CD14-positive monocyte (primary cell): ENCODE measurements around the gene CFAP20DC. TPM values are rescaled to one million over a fixed set of nuclear protein-coding genes. Genes with fewer than 3 reads are reported as not detected.
"Not testable (repeated sequence)": the region's sequence is repeated elsewhere in the genome, so short reads cannot be mapped to it uniquely, and the experiment has no call there.

ENCODE experiments used
- DNase-seq, 3 donors: peaks; one replicate each; pipeline ENCODE4 v3.0.0-alpha.2; 2011 to 2022
- H2AFZ ChIP-seq: 2 replicates; pipeline ENCODE4 v1.6.0; 2012; ENCODE audit warnings: mild to moderate bottlenecking, low read depth, low read length, inconsistent platforms; ENCODE audit not compliant: insufficient read depth, poor library complexity, severe bottlenecking
- H3K27ac ChIP-seq, 2 donors: 1 replicate in 1 of 2; 2 replicates in 1 of 2; pipeline ENCODE4 v1.5.1; 2012 to 2013; ENCODE audit warnings: low read length in 2 of 2, control low read depth in 1 of 2, inconsistent platforms in 1 of 2, low read depth in 1 of 2, mild to moderate bottlenecking in 1 of 2
- H3K27me3 ChIP-seq, 2 donors: one replicate each; pipeline versions ENCODE4 v1.6.0 to v1.6.1; 2011 to 2013; ENCODE audit warnings: low read length in 2 of 2; ENCODE audit not compliant: control insufficient read depth in 2 of 2, insufficient read depth in 2 of 2
- H3K36me3 ChIP-seq, 2 donors: replicated peaks in 1 of 2; 1 replicate in 1 of 2; 2 replicates in 1 of 2; pipeline versions ENCODE4 v1.5.1 to v1.6.1; 2012 to 2013; ENCODE audit warnings: low read length in 2 of 2, control low read depth in 1 of 2, inconsistent platforms in 1 of 2, mild to moderate bottlenecking in 1 of 2; ENCODE audit not compliant: insufficient read depth in 2 of 2, control insufficient read depth in 1 of 2
- H3K4me1 ChIP-seq, 2 donors: 1 replicate in 1 of 2; 2 replicates in 1 of 2; pipeline versions ENCODE4 v1.5.1 to v1.6.1; 2012 to 2013; ENCODE audit warnings: low read length in 2 of 2, control low read depth in 1 of 2, inconsistent platforms in 1 of 2, mild to moderate bottlenecking in 1 of 2, moderate library complexity in 1 of 2; ENCODE audit not compliant: insufficient read depth in 2 of 2, control insufficient read depth in 1 of 2
- H3K4me2 ChIP-seq: replicated peaks from 2 replicates; pipeline ENCODE3; 2012; ENCODE audit warnings: low read length, moderate library complexity, mild to moderate bottlenecking; ENCODE audit not compliant: poor library complexity, severe bottlenecking; ENCODE audit errors: extremely low read depth
- H3K4me3 ChIP-seq, 3 experiments: fragments of 200-600 bp in 1 of 3; sonication (generic) in 1 of 3; replicated peaks in 1 of 3; 1 replicate in 2 of 3; 2 replicates in 1 of 3; pipeline ENCODE4 v1.5.1; 2011 to 2013; ENCODE audit warnings: low read length in 3 of 3, mild to moderate bottlenecking in 3 of 3, control low read depth in 2 of 3, low read depth in 2 of 3, inconsistent platforms in 1 of 3, moderate library complexity in 1 of 3
- H3K79me2 ChIP-seq: 2 replicates; pipeline ENCODE4 v1.6.0; 2012; ENCODE audit warnings: mild to moderate bottlenecking, control low read depth, inconsistent platforms, low read length, moderate library complexity; ENCODE audit not compliant: insufficient read depth
- H3K9ac ChIP-seq: 2 replicates; pipeline ENCODE4 v1.6.0; 2017; ENCODE audit warnings: low read length, mild to moderate bottlenecking; ENCODE audit not compliant: insufficient read depth, poor library complexity, severe bottlenecking
- H3K9me3 ChIP-seq, 2 donors: replicated peaks in 1 of 2; 1 replicate in 1 of 2; 2 replicates in 1 of 2; pipeline versions ENCODE4 v1.5.1 to v1.6.1; 2012 to 2013; ENCODE audit warnings: low read length in 2 of 2, control low read depth in 1 of 2; ENCODE audit not compliant: control insufficient read depth in 1 of 2, insufficient read depth in 1 of 2
- H4K20me1 ChIP-seq: 2 replicates; pipeline ENCODE4 v1.6.0; 2012; ENCODE audit warnings: mild to moderate bottlenecking, low read length, control low read depth, moderate library complexity; ENCODE audit not compliant: insufficient read depth
- H3K27ac Mint-ChIP-seq, 7 donors: one replicate each; pipeline ENCODE4 v1.8.0; 2020; ENCODE audit warnings: mild to moderate bottlenecking in 7 of 7, mixed read lengths in 7 of 7, moderate library complexity in 6 of 7, inconsistent platforms in 2 of 7
- H3K27me3 Mint-ChIP-seq, 3 donors: one replicate each; pipeline ENCODE4 v1.8.0; 2021 to 2022; ENCODE audit warnings: low read depth in 3 of 3, mild to moderate bottlenecking in 3 of 3, mixed read lengths in 3 of 3, moderate library complexity in 3 of 3, inconsistent platforms in 1 of 3
- H3K36me3 Mint-ChIP-seq, 2 donors: one replicate each; pipeline ENCODE4 v1.8.0; 2020; ENCODE audit warnings: mixed read lengths in 2 of 2, inconsistent platforms in 1 of 2, mild to moderate bottlenecking in 1 of 2
- H3K4me1 Mint-ChIP-seq: one replicate; pipeline ENCODE4 v1.8.0; 2020; ENCODE audit warnings: mild to moderate bottlenecking, mixed read lengths
- H3K4me3 Mint-ChIP-seq, 2 donors: one replicate each; pipeline ENCODE4 v1.8.0; 2020; ENCODE audit warnings: mild to moderate bottlenecking in 2 of 2, mixed read lengths in 2 of 2, moderate library complexity in 1 of 2
- H3K9me3 Mint-ChIP-seq, 7 donors: one replicate each; pipeline ENCODE4 v1.8.0; 2020 to 2022; ENCODE audit warnings: mixed read lengths in 7 of 7, mild to moderate bottlenecking in 6 of 7, moderate library complexity in 6 of 7, inconsistent platforms in 2 of 7
- CTCF ChIP-seq: fragments of 200-600 bp; IDR thresholded peaks from one replicate; pipeline ENCODE4 v1.8.0; 2022; ENCODE audit warnings: antibody characterized with exemption, mild to moderate bottlenecking
- WGBS: methylation state at CpG from one replicate; pipeline ENCODE4 v1.1.5; 2013; ENCODE audit warnings: missing lambda C conversion rate; ENCODE audit not compliant: insufficient coverage; 5-methylcytosine and 5-hydroxymethylcytosine counted together
- intact Hi-C, 2 donors: fragments of 100-400 bp; cut with micrococcal nuclease; formaldehyde crosslinking; loops; one replicate each; pipeline versions ENCODE4 v1.15.0 to v1.15.1; 2023
- polyA plus RNA-seq, 3 donors: library from polyadenylated mRNA; depleted of rRNA in 1 of 3; unstranded in 2 of 3; stranded (reverse) in 1 of 3; fragments of 300-500 nt in 2 of 3; fragments of >200 nt in 1 of 3; fragmentation: Illumina TruSeq in 2 of 3; gene quantifications; 1 replicate in 2 of 3; 2 replicates in 1 of 3; pipeline ENCODE4 v1.2.3, GENCODE V29; 2012 to 2021

The CFAP20DC gene
- polyA plus RNA-seq, 3 donors: not detected

GRCh38 chr3:58898513-58898912 is 151.3 kb downstream of the CFAP20DC start:
- Histone ChIP-seq H3K4me1 (peaks cover 10 to 11% of the 10 kb centered on the region in 2 donors), H3K36me3 (no peaks in the 10 kb centered on the region), H3K4me3 (no peak overlapping the region), H3K27ac (no peak overlapping the region), H3K9me3 (peaks cover 4 to 8% of the 10 kb centered on the region in 2 donors), H2AFZ (no peak overlapping the region), H3K27me3 (no peaks in the 10 kb centered on the region), H3K4me2 (no peak overlapping the region), H3K9ac (no peak overlapping the region), H3K79me2 (no peaks in the 10 kb centered on the region), H4K20me1 (no peaks in the 10 kb centered on the region)
- intact Hi-C loops: no loop called here
- WGBS: no CpG with 5 or more reads among the region's 2 CpGs
- peaks cover 10 to 22% (median 13%) of the 10 kb centered on the region in 7 donors for H3K9me3 Mint-ChIP-seq
- H3K4me1 Mint-ChIP-seq: peaks cover 14% of the 10 kb centered on the region
- H3K27me3 Mint-ChIP-seq: peaks cover 0 to 3% (median 0%) of the 10 kb centered on the region in 3 donors
- TF ChIP-seq CTCF: no peak
- DNase-seq: no peak
- no peak overlapping the region for H3K4me3 Mint-ChIP-seq
- H3K27ac Mint-ChIP-seq: no peak overlapping the region
- no peaks in the 10 kb centered on the region for H3K36me3 Mint-ChIP-seq

GRCh38 chr3:58897646-58898045 is 152.2 kb downstream of the CFAP20DC start:
- no peak overlapping the region for H3K4me3 Mint-ChIP-seq
- H3K4me2 ChIP-seq: no peak overlapping the region
- intact Hi-C loops: no loop called here

GRCh38 chr3:58895678-58896077 is 154.1 kb downstream of the CFAP20DC start:
- H3K36me3 ChIP-seq, H3K27ac ChIP-seq, H4K20me1 ChIP-seq, H3K27me3 ChIP-seq, H3K9ac ChIP-seq, H2AFZ ChIP-seq, H3K4me3 ChIP-seq, intact Hi-C loops, DNase-seq, H3K9me3 ChIP-seq, H3K4me2 ChIP-seq, H3K36me3 Mint-ChIP-seq, H3K27me3 Mint-ChIP-seq, H3K79me2 ChIP-seq, H3K27ac Mint-ChIP-seq, H3K4me3 Mint-ChIP-seq: not testable (repeated sequence)
- WGBS: 100% methylated on average over 1 of the region's 5 CpGs
- peaks cover 10 to 18% (median 16%) of the 10 kb centered on the region in 7 donors for H3K9me3 Mint-ChIP-seq
- H3K4me1 Mint-ChIP-seq: peaks cover 14% of the 10 kb centered on the region
- peaks cover 10 to 11% of the 10 kb centered on the region in 2 donors for H3K4me1 ChIP-seq

More at GRCh38 chr3:58897646-58898045, 152.2 kb downstream of the CFAP20DC start:
- Mint-ChIP-seq H3K36me3 (no peaks in the 10 kb centered on the region), H3K27ac (no peak overlapping the region), H3K9me3 (peaks cover 8 to 18% (median 10%) of the 10 kb centered on the region in 7 donors), H3K4me1 (peaks cover 14% of the 10 kb centered on the region), H3K27me3 (peaks cover 0 to 2% (median 0%) of the 10 kb centered on the region in 3 donors)
- Histone ChIP-seq H3K4me1 (peaks cover 10 to 11% of the 10 kb centered on the region in 2 donors), H3K9me3 (peaks cover 0 to 8% of the 10 kb centered on the region in 2 donors), H4K20me1 (no peaks in the 10 kb centered on the region), H3K9ac (no peak overlapping the region), H2AFZ (no peak overlapping the region), H3K79me2 (no peaks in the 10 kb centered on the region), H3K36me3 (no peaks in the 10 kb centered on the region), H3K27ac (no peak overlapping the region), H3K4me3 (no peak overlapping the region), H3K27me3 (no peaks in the 10 kb centered on the region)
- no peak for DNase-seq
- WGBS: 100% methylated on average over 2 of the region's 4 CpGs
- no peak for TF ChIP-seq CTCF
